ENCODE data around the gene C10orf90. TPM values are rescaled to one million over a fixed set of nuclear protein-coding genes. Genes with fewer than 3 reads are reported as not detected.
A peak's percentile ranks its signal among the peaks of the same experiment; 100 is the strongest.

C10orf90 gene
- total and polyA plus RNA-seq, 3 donors from 2014 or later, result 4.3 to 17.6 (median 10.3) TPM

DNA sequence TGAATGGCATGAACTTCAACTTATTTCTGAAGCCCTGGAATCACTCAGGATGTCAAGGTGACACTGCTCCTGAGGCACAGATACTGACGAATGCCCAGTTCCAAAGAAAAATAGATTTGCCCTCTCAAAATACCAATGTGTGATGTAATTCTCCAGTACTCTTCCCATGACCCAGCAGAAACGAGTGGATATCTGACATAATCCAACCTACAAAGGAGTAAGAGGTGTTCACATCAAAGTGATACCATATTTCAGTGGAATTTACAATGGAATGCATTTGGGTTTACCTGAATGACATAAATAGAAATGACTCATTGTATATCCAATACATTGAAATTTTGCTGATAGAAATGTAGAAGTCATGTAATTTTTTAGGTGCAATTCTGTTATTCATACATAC is 161.3 kb downstream of the C10orf90 start:
- Histone ChIP-seq H3K27ac (no peak overlapping the region), H3K4me3 (no peak overlapping the region), H3K9me3 (no peaks in the 10 kb centered on the region), H3K4me1 (no peaks in the 10 kb centered on the region), H3K36me3 (ENCODE audit: low read depth, missing control alignments) (no peaks in the 10 kb centered on the region), H3K27me3 (no peaks in the 10 kb centered on the region)
- DNase-seq, result no peak
- WGBS, 2 donors, result 75 to 84% methylated on average over 2 of the region's 2 CpGs
- intact Hi-C loops (cut with DNase I; ENCODE audit: low total_unique reads), result loop anchor here (10.0 kb wide), 1 partner anchor 524 kb away; no protein-coding TSS in a partner anchor
- no peak for TF ChIP-seq POLR2A (IDR thresholded peaks at IDR 0.05)
- TF ChIP-seq, protein P1, sequence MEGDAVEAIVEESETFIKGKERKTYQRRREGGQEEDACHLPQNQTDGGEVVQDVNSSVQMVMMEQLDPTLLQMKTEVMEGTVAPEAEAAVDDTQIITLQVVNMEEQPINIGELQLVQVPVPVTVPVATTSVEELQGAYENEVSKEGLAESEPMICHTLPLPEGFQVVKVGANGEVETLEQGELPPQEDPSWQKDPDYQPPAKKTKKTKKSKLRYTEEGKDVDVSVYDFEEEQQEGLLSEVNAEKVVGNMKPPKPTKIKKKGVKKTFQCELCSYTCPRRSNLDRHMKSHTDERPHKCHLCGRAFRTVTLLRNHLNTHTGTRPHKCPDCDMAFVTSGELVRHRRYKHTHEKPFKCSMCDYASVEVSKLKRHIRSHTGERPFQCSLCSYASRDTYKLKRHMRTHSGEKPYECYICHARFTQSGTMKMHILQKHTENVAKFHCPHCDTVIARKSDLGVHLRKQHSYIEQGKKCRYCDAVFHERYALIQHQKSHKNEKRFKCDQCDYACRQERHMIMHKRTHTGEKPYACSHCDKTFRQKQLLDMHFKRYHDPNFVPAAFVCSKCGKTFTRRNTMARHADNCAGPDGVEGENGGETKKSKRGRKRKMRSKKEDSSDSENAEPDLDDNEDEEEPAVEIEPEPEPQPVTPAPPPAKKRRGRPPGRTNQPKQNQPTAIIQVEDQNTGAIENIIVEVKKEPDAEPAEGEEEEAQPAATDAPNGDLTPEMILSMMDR (IDR thresholded peaks at IDR 0.05), result no peak

DNA sequence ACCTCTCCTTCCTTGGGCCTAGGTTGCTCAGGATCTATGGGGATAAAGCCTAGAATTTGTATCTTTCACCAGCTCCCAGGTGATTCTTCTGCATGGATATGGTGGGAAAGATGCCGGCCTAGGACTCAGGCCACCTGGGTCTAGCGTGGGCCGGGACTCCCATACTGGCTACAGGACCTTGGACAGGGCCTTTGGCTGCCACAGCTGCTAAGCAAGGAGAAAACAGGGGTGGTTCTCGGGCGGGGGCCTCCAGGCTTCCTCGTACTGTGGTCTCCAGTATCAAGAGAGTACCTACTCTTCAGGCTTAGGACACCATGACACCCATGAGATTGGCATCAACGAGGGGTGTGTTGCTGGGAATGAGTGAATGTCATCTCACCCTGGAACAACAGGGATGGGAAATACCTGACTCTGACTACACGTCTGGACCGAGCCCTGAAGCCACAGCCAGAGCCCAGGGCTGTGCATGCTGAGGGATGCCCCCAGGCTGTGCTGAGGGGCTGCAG is 161.9 kb downstream of the C10orf90 start:
- TF ChIP-seq POLR2A (IDR thresholded peaks at IDR 0.05), result no peak
- TF ChIP-seq, protein P1 (IDR thresholded peaks at IDR 0.05), result no peak
- 67 to 80% methylated on average over 6 to 9 of the region's 9 CpGs for WGBS, 2 donors
- no peaks in the 10 kb centered on the region for H3K4me1 ChIP-seq
- H3K4me3 ChIP-seq, result no peak overlapping the region
- H3K9me3 ChIP-seq, result no peaks in the 10 kb centered on the region
- H3K27ac ChIP-seq, result no peak overlapping the region
- DNase-seq, result no peak
- H3K36me3 ChIP-seq (ENCODE audit: low read depth, missing control alignments), result no peaks in the 10 kb centered on the region
- H3K27me3 ChIP-seq, result no peaks in the 10 kb centered on the region
- intact Hi-C loops (cut with DNase I; ENCODE audit: low total_unique reads), result loop anchor here (10.0 kb wide), 1 partner anchor 524 kb away; no protein-coding TSS in a partner anchor

DNA sequence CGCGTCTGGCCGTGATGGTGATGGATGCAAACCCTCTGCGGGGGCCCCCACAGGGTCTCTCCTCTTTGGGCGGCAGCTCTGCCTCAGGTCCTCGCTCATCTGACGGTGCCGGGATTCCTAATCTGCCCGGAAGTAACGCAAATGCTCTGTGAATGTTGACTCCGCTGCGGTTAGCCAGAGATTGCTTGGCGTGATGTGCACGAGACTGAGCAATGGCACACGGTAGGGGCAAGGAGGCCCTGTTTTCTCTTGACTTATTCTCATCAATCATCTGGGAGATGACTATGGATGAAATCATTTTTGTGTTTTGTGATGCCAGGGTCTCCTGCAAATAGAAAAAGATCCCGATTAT is 165.8 kb downstream of the C10orf90 start:
- DNase-seq, result no peak
- WGBS, 2 donors, result 46 to 54% methylated on average over 16 of the region's 16 CpGs
- H3K9me3 ChIP-seq, result no peaks in the 10 kb centered on the region
- no peak overlapping the region for H3K27ac ChIP-seq
- TF ChIP-seq, protein P1 (IDR thresholded peaks at IDR 0.05), result no peak
- TF ChIP-seq POLR2A (IDR thresholded peaks at IDR 0.05), result no peak
- no peaks in the 10 kb centered on the region for H3K36me3 ChIP-seq (ENCODE audit: low read depth, missing control alignments)
- intact Hi-C loops (cut with DNase I; ENCODE audit: low total_unique reads), result loop anchor here (10.0 kb wide), 1 partner anchor 520 kb away; no protein-coding TSS in a partner anchor
- H3K4me3 ChIP-seq, result no peak overlapping the region
- H3K27me3 ChIP-seq, result no peaks in the 10 kb centered on the region
- H3K4me1 ChIP-seq, result no peaks in the 10 kb centered on the region

DNA sequence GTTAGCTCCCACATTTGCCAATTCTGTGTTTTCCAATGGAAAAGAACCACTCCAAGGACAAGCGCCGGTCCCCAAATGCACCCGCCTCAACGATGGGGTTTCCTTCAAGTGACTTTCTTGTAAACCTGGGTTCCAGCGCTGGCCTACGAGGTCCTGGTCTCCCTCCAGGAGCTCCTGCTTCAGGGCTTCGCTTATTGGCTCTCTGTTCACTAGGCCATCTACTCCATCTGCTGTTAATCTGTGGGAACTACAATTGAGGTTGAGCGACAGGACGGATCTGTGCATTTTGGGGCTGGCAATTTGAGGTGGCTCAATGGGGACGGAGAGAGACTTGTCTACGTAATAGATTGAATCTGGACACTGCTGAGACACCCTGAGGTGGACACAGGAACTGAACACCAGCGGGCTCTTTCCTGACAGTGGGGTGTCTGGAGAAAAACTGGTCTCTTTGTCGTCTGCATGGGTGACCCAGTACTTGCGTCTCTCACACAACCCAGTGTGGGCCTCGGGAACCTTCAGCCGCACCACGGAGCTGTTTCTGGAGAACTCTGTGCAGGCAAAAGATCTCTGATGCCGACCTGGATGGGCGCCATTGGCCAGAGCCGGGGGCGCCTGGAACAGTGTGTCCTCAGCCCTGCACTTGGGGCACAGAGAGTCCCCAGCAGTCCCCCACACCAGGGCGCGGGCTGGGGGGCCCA is 166.3 kb downstream of the C10orf90 start:
- intact Hi-C loops (cut with DNase I; ENCODE audit: low total_unique reads), result loop anchor here (10.0 kb wide), 1 partner anchor 519 kb away; no protein-coding TSS in a partner anchor
- Histone ChIP-seq H3K4me1 (no peaks in the 10 kb centered on the region), H3K4me3 (no peak overlapping the region), H3K27ac (no peak overlapping the region), H3K36me3 (ENCODE audit: low read depth, missing control alignments) (no peaks in the 10 kb centered on the region), H3K27me3 (no peaks in the 10 kb centered on the region), H3K9me3 (no peaks in the 10 kb centered on the region)
- peak; percentile 55 for DNase-seq
- TF ChIP-seq, protein P1 (IDR thresholded peaks at IDR 0.05), result peak in 2 of 3 experiments; percentile 58 to 70
- no peak for TF ChIP-seq POLR2A (IDR thresholded peaks at IDR 0.05)
- WGBS, 2 donors, result 29 to 37% methylated on average over 23 of the region's 23 CpGs

Measured in testis (tissue), 3 donors.